Endothelial cell of umbilical vein (primary cell): Measurements from ENCODE around the gene ALDH8A1.

Experiments
- CTCF ChIP-seq, 2 donors: IDR thresholded peaks; 1 replicate in 1 of 2; 2 replicates in 1 of 2; pipeline ENCODE4 v1.5.1; 2011; ENCODE audit warnings: low read length in 2 of 2, mild to moderate bottlenecking in 2 of 2, moderate library complexity in 2 of 2, control low read depth in 1 of 2, inconsistent platforms in 1 of 2, low read depth in 1 of 2; ENCODE audit not compliant: insufficient read depth in 1 of 2; ENCODE audit errors: extremely low read depth in 1 of 2
- MAX ChIP-seq: IDR thresholded peaks from 2 replicates; pipeline ENCODE4 v1.6.1; 2011; ENCODE audit not compliant: insufficient read depth, insufficient read length

- TF ChIP-seq MAX: no peak
- TF ChIP-seq CTCF (IDR thresholded peaks at IDR 0.05; ENCODE audit: extremely low read depth in 1 of 2, insufficient read depth in 1 of 2, low read depth in 1 of 2, low read length in 2 of 2): no peak
Measured at GRCh38 chr6:134891633-134892032, 58.3 kb downstream of the ALDH8A1 start.
